ENCODE data around the gene DACT2.
"Not testable (repeated sequence)": the region's sequence is repeated elsewhere in the genome, so short reads cannot be mapped to it uniquely, and the experiment has no call there.

The DACT2 gene

DNA sequence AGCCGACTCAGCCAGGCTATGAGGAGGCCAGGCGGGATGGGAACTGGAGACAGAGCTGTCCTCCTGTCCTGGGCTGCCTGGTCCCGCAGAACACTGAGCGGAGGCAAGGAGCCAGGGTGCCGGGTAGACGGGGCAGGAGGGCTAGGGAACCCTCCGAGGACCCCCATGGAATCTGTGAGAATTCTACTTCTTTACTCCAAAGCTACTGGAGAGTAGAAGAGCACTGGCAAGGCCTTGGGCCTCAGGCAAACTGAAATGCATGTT, 14.9 kb downstream of the DACT2 start:
- DNase-seq (ENCODE audit: low read depth, low spot score): no peak

DNA sequence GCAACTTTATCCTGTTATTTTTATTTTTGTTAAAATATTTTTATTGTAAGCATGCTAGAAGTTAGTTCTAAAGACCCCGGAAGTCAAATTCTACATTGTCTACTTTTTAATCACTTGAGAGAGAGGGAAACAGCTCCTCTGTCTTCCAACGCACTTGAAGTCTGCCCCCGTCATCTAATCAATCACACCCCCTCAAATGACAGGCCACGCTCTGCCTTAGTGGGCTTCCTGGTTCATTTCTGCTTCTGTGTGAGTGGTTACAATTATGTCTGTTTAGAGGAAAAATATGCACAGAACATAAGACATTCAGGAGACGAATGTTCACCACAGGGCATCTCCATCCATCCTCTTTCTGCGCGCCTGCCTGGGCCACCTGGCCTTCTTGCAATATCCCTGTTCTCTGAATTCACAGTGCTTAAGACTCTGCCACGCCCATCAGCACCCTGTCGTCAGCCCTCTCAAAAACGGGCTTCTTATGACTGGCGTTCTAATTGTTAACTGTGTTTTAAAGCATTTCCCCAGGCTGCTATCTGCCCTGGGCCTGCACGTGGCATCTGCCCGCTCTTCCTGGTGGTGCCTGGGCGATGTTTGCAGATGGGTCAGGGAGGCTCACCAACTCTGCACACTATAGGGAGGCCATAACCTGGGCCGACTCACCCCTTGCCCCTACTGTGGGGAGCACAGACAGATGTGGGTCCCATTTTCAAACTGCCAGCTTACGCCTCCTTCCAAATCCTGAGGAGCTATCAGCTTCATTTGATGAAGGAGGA, 15.4 kb downstream of the DACT2 start:
- DNase-seq (ENCODE audit: low read depth, low spot score): no peak

DNA sequence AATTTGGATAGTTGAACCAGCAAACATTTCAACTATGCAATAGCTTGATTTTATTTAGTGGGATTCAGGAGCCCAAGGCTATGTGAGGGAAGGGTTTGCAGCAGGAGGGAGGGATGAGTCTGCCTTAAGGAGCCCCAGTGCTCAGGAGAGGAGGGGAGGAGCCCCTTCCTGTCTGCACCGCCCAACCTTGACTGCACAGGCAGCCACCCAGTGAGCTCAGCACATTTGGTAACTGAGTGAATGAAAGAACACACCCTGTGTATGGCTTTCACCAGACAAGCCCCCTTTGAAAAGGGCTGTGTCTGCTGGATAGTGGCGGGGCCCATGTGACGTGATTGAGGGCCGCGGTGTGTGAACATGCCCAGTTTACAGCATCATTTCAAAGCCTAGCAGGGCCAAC, 17.0 kb downstream of the DACT2 start:
- DNase-seq (ENCODE audit: low read depth, low spot score): no peak

DNA sequence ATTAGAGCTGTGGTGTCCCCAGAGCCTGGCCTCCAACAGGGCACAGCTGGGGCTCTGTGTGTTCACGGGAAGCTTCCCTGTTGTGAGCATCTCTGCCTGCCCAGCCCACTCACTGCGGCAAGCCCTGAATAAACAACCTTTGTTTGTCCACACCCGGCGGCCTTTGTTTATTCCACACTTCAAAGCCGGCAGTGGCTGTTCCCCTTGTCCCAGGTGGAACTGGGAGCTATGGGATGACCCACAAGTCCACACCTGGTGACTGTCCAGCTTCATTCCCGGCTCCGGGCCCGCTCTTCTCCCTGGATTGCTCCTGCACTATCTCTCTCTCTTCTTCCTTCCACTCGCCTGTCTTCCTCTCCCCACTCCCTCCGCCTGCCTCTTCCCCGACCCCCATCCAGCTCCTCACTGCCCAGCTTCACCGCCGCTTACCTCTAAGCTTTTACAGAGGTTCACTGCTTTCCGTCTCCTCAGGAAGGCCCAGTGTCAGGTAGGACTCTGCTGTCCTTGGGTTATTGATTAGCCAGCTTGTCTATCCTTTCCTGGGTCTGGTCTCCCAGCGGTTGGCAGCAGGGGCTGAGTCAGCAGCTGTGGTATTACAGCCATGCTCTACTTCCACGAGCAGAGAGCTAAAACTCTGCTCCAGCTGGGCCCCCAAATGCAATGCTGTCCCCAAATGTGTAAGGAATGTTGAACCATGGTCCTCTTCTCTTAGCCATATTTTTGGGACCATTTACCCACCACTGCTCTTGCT, 17.8 kb downstream of the DACT2 start:
- DNase-seq (ENCODE audit: low read depth, low spot score): no peak

DNA sequence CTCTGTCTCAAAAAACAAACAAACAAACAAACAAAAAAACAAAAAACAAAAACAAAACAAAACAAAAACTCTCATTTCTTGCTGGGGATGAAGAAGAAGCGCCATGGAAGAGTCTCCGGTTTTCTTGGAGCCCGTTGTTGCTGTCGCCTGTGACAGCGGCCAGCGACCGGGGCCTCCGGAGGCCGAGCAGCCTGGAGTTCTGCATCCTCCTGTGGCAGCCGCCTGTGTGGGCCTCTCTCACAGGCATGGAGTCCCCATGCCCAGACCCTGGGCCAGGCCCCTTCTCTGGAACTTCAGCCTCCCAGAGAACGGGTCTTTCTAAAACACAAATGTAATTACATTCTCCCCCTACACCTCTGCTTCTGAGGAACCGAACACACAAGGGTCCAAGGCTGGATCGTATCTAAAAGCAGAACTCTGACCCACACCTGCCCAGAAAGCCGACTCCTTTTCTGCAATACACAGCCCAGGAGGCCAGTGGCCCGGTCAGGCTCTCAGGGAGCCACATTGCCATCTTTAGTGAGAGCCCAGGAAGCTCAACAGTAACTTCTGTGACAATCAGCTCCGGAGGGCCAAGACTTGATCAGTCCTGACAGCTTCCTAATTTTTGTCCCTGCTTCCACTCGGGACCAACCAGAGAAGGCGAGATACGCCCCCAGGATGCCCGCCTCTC, 18.5 kb downstream of the DACT2 start:
- DNase-seq (ENCODE audit: low read depth, low spot score): no peak

DNA sequence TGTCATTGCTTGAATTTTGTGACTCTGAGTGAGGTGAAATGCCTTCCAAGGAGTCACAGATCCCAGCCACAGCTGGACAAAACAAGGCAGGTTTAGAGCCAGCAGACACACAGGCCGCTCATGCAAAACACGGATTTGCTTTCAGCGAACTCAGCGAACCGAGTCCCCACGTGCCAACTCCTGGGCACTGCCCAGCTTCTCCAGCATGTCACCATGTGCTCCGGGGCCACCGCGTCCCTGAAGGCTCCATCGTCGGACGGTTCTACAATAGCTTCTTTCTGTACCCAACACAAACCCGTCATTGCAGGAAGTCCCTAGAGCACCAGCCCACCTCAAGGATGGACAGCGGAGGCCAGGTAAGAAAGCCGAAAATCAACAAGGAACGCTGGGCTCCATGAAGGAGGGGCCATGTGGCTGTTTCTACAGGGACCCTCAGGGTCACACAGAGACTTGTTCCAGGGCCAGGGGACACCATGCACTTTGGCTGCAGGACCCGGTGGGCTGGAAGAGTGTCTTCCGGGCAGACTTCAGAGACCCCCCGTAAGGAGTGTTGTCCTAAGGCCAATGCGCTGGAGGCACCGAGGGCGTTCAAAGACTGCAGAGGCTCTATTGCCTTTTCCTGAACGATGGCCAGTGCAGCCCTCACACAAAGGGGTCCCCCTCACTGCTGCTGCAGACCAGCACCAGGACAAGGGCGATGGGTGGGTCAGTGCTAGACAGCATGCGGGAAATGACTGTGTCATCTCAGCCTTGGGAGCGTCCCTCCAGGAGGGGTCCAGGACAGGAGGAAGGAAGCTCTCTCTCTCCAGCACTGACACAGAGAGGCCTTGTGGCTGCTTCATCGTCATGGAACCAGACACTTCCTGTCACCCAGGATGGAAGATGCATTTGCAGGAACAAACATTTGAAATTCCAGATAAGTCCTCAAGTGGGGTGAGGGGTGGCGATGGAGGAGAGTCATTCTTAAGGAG, 19.8 kb downstream of the DACT2 start:
- no peak for DNase-seq (ENCODE audit: low read depth, low spot score)

DNA sequence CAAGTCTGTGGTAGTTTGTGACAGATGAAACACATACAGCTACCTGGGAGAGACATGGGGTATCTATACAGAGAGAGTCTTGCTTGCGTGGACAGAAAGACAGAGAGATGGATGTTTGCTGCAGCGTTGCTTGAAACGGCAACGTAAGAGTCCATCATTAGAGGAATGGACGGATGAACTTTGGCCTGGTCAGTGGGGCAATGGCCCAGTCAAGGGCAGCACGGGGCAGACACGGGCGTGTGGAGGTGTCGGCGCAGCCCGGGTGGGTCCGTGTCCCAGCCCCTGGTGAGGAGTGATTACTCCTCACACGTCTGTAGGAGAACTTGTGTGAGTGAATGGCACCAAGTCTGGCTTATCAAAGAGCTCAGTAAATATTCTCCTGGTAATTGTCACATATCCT, 21.9 kb downstream of the DACT2 start:
- no peak for DNase-seq (ENCODE audit: low read depth, low spot score)

DNA sequence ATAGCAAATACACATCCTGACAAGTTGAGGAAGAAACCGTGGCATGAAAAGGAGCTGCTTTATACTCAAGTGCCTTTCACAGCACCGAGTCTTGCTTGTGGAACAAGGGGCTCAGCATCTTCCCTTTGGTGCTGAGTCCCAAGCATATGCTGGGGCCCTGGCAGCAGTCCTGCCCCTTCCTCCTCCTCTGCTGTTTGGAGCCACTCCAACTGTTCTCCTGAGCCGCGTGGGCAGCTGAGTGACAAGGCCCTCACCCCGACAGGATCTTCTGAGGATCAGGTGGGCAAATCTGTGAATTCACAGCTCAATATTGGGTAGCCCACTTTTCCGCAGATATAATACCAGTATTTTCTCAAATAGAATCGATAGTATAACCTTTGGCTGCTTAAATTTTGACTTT, 24.7 kb downstream of the DACT2 start:
- DNase-seq (ENCODE audit: low read depth, low spot score): no peak

DNA sequence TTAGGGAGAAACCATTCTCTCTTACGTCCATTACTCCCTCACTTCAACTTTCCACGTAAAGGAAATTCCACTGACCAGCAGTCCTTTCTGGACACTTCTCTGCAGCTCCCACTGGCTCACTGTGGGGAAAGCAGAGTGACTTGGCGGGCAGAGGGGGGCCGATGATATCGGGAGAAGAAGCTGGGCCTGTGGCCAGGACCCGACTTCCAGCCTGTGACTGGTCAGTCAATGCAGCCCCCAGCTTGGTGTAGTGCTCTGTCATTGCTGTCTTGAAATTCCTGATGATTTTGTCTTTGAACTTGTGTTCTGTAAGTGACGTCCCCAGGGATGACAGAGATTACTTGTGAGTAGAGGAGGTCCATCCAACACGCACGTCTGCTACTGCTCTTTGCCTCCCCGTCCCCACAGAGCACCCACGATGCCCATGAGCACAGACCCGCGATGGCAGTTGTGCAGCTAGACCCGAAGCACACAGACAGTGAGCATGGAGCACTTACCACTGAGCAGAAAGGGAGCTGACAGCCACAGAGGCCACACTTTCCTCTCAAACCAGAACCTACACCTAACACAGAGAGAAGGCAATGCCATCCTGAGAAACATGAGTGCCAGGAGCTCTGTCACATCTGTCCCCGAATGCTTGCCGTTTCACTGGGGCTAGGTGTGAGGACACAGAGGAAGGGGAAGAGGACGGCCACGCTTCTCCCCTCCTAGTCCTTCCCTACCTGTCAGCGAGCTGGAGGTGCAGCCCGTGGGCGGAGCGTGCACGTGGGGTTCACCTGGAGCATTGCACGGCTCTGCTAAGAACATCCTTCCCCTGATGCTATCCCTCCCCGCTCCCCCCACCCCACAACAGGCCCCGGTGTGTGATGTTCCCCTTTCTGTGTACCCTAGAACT, 25.7 kb downstream of the DACT2 start:
- no peak for DNase-seq (ENCODE audit: low read depth, low spot score)

DNA sequence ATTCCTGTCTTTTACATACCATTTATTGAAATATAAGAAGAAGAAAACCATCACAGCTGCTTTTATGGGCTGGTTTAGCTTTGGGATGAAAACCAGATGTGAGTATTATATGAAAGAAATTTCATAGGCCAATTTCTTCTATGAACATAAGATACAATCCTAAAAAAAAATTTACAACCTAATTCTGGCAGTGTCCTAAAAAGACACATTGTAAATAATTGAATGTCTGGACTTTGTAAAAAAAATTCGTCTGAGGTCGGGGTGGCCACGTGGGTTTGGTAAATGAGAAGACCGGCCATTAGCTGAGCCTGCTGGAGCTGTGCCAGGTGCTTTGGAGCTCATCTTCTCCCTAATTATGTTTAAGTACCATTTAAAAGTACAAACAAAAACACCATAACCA, 26.8 kb downstream of the DACT2 start:
- no peak for DNase-seq (ENCODE audit: low read depth, low spot score)

DNA sequence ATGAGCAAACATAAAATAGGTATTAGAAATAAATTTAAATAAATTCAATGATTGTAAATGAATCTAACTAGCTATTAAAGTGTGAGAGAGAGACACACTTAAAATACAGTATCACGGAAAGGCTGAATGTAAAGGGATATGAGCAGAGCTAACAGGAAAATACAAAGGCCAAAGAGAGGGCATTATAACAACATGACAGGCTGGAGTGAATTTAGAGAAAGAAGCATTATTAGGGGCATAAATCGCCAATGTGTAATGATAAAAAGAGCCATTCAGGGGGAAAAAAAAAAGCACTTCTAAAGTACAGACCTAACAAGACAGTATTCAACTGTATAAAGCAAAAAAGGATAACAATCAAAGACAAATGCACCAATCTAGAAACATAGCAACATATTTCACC, 28.1 kb downstream of the DACT2 start:
- DNase-seq (ENCODE audit: low read depth, low spot score): no peak

DNA sequence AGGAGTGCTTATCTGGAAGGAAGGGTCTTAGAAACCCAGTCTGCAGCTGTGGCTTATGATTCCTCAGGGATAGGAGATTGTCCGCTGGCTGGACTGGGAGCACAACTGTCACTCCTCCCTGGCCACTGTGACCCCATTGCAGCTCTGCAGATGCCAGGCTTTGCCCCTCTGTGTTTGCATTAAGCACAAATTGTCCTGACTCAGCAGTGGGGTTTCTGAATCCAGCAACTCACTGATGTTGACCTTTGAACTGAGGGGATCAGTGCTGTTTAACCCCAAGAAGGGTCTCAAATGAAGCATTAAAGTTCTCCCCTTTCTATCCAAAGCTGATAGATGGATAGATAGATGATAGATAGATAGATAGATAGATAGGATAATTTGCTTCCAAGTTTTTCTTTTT, 29.5 kb downstream of the DACT2 start:
- no peak for DNase-seq (ENCODE audit: low read depth, low spot score)

DNA sequence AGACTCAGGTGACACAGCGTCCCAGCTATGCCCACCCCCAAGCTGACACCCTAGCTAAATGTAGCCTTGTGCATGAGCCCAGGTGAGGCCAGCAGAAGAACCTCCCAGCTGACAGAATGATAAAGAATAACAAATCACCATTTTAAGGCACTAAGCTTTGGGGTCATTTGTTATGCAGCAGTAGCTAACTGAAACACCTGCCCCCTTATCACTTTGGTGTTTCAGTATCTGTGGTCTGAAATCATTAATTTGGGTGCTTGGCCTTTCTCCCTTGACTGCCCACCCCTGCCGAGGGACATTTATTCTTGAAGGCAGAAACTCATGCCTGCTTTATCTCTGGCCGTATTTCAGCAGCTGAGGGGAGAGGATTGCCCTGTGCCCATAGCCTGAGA, 30.0 kb downstream of the DACT2 start:
- DNase-seq (ENCODE audit: low read depth, low spot score): no peak

DNA sequence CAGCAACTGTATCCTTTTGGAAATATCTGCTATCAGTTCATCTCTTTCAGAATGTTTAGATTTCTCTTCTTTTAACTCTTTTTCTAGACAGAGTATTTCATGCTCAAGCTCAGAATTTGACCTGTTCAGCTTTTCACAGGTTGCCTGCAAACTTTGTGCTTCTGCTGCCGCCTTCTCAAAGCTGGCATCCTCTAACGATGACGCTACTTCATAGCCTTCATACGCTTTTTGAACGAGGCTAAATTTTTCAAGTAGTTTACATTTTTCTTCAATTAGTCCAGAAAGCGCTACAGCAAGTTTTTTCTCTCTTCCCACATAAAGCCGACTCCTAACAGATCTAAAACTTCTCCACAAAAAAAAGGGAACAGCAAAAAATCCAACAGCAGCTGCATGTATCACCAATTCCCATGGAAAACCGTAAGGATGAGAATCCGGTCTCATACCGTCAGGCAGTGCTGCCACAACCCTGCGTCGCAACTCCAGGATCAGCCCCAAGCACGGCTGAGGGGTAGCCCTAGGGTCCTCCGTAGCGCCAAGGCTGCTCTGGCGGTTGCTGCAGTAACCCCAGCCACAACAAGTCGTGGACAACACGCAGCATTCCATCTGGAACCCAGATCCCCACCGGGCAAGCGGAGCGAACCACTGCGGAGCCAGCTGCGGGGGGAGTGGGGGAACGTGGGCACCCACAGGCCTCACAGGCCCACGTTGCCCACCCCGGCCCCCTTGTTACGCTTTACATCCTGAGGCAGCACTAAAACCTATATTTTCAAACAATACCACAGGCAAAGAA, 30.6 kb downstream of the DACT2 start:
- no peak for DNase-seq (ENCODE audit: low read depth, low spot score)

DNA sequence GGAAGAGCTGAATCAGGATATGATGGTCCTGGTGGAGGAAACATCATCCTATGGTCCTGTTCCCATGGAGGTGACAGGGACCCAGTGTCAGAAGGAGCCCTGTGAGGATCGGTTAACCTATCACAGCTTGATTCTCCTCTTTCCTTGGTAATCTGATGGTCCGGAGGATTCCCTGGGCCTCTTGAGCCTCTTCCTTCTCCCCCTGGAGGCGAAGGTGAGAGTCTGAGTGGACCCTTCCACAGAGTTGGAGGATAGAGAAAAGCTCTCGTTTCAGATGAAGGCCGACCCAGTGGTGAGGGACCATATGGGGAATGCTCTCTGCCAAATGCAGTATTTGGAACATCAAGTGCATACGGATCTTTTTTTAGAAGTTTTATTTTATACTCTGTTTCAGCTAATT, 32.1 kb downstream of the DACT2 start:
- not testable (repeated sequence) for DNase-seq (ENCODE audit: low read depth, low spot score)

DNA sequence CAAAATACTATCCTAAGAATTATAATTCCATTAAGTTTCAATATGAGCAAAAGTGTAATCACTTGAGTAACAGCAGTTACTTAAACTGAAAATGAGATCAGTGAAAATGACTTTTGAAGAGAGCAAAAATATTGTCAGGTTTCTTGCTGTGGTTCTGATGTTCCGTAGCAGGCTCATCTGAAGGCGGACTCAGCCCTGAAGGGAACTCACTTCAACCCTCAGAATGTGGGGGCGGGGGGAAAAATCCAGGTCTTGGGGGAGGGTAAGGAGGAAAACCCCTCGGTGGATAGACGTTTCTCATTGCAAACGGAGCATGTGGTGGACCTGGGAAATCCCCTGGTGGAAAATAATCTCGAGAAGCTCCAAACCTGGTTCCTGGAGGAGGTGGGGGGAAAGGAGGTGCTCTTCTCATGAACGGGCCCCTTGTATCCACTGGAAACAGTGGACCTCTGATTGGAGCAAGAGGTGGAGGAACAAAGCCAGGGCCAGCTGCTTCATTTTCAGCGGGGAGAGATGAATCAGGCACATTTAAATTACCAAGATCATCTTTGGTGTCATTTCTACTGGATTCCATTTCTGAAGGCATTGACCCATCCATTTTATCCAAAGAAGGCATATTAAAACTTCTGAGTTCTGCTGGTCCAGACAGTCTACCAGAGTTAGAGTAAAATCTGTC, 32.7 kb downstream of the DACT2 start:
- DNase-seq (ENCODE audit: low read depth, low spot score): not testable (repeated sequence)

DNA sequence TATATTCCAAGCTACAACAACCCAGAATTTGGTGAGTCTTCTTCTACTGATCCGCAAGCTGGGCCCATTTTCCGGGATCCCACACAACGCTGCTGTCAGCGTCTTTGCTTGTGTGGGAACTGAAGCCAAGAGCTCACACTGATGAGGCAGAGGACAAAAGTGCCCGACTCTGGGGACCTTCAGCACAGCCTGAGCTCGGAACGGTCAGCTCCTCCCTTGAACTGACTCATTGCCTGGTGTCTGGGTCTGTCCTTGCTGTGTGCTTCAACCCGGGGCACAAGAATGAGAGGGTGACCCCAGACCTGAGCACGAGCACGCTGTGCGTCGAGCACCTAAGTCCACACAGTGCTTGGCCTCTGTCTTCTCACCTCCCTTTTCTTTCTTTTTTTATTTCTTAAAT, 33.5 kb downstream of the DACT2 start:
- no peak for DNase-seq (ENCODE audit: low read depth, low spot score)

DNA sequence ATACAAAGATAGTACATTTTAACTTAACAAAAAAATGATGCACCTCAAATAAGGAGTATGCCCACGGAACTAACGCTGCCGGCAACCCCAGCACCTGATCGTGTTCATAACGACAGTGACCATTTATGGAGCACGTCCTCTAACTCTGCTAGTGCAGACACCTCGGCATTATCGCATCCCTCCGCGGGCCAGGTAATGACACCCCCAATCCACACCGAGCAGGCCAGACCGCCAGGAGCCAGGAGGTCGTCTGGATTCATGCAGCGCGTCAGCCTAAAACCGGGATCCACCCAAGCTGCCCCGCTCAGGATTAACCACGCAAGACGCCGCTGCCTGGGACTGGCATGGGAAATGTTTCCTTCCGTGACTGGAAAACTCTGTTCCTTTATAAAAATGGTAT, 34.1 kb downstream of the DACT2 start:
- DNase-seq (ENCODE audit: low read depth, low spot score): no peak

DNA sequence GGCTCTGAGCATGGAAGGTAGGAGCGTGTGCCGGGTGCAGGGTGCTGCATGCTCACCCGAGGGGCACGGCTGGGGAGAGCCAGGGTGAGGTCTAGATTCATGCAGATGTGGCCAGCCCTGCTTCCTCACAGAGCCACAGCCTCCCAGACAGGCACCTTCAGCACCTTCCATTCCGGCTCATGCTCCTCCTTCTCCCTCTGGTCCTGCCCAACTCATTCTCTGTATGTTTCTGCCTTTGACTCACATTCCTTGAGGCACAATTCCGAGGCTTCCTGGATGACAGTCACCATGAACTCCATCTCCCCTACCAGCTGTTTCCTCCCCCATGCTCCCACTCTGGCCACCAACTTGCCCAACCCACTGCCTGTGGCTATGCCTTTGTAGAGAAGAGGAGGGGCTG, 35.4 kb downstream of the DACT2 start:
- DNase-seq (ENCODE audit: low read depth, low spot score): no peak

DNA sequence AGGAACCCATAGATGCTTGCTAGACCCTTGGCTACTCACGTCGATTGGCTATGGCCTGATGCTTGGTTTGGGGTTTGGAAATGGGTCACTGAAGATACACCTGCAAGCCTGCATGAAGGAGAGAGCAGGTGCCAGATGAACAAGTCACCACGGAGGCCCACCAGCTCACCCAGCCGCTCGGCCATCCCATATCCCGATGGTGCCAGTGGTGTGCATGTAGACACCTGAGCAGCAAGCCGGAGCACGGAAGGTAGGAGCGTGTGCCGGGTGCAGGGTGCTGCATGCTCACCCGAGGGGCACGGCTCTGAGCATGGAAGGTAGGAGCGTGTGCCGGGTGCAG, 35.9 kb downstream of the DACT2 start:
- DNase-seq (ENCODE audit: low read depth, low spot score): no peak
